H9 (cell line): ENCODE data around the gene TCERG1L. TPM values are rescaled to one million over a fixed set of nuclear protein-coding genes. Genes with fewer than 3 reads are reported as not detected.

Experiments used
- DNase-seq: peaks from one replicate; pipeline ENCODE4 v3.0.0-alpha.2; 2017
- H2AFZ ChIP-seq: one replicate; pipeline ENCODE4 v1.6.1; 2013; ENCODE audit warnings: mild to moderate bottlenecking, low read length, control low read depth, moderate library complexity
- H2AK5ac ChIP-seq: 2 replicates; pipeline ENCODE4 v1.6.1; 2013; ENCODE audit warnings: low read length, control low read depth, mixed read lengths; ENCODE audit not compliant: insufficient read length
- H2BK120ac ChIP-seq: one replicate; pipeline ENCODE4 v1.6.1; 2013; ENCODE audit warnings: low read depth, mild to moderate bottlenecking, low read length, control low read depth, inconsistent platforms; ENCODE audit not compliant: poor library complexity, severe bottlenecking
- H2BK12ac ChIP-seq: 2 replicates; pipeline ENCODE4 v1.6.1; 2013; ENCODE audit warnings: low read length, control low read depth, mixed read lengths, low read depth; ENCODE audit not compliant: insufficient read length
- H2BK15ac ChIP-seq: 2 replicates; pipeline ENCODE4 v1.6.1; 2013; ENCODE audit warnings: low read depth, low read length, control low read depth
- H2BK20ac ChIP-seq: one replicate; pipeline ENCODE4 v1.6.1; 2013; ENCODE audit warnings: low read depth, mild to moderate bottlenecking, low read length, control low read depth, inconsistent platforms; ENCODE audit not compliant: poor library complexity, severe bottlenecking
- H2BK5ac ChIP-seq: 2 replicates; pipeline ENCODE4 v1.6.1; 2013; ENCODE audit warnings: low read length, control low read depth, mixed read lengths; ENCODE audit not compliant: insufficient read length
- H3K14ac ChIP-seq: 2 replicates; pipeline ENCODE4 v1.6.1; 2013; ENCODE audit warnings: low read length, control low read depth; ENCODE audit not compliant: insufficient read depth
- H3K18ac ChIP-seq: 2 replicates; pipeline ENCODE4 v1.6.1; 2013; ENCODE audit warnings: low read depth, mild to moderate bottlenecking, mixed read lengths, low read length, control low read depth; ENCODE audit not compliant: insufficient read length
- H3K23ac ChIP-seq: 2 replicates; pipeline ENCODE4 v1.6.1; 2013; ENCODE audit warnings: low read length, control low read depth, mixed read lengths, low read depth; ENCODE audit not compliant: insufficient read length
- H3K23me2 ChIP-seq: 2 replicates; pipeline ENCODE4 v1.6.1; 2013; ENCODE audit warnings: low read depth, mild to moderate bottlenecking, mixed read lengths, low read length, control low read depth; ENCODE audit not compliant: insufficient read length, poor library complexity, severe bottlenecking
- H3K27ac ChIP-seq: 2 replicates; pipeline ENCODE4 v1.5.1; 2013; ENCODE audit warnings: low read length, control low read depth, mixed read lengths, low read depth; ENCODE audit not compliant: insufficient read length
- H3K27me3 ChIP-seq: 2 replicates; pipeline ENCODE4 v1.6.1; 2013; ENCODE audit warnings: low read length, control low read depth, inconsistent platforms; ENCODE audit not compliant: insufficient read depth
- H3K4ac ChIP-seq: 2 replicates; pipeline ENCODE4 v1.6.1; 2013; ENCODE audit warnings: low read depth, mild to moderate bottlenecking, control low read depth, inconsistent platforms, low read length, moderate library complexity
- H3K4me1 ChIP-seq: 2 replicates; pipeline ENCODE4 v1.6.1; 2013; ENCODE audit warnings: low read length, control low read depth, inconsistent platforms; ENCODE audit not compliant: insufficient read depth
- H3K4me2 ChIP-seq: 2 replicates; pipeline ENCODE4 v1.6.1; 2013; ENCODE audit warnings: low read length, control low read depth, mixed read lengths; ENCODE audit not compliant: insufficient read length, insufficient read depth
- H3K56ac ChIP-seq: 2 replicates; pipeline ENCODE4 v1.6.1; 2013; ENCODE audit warnings: low read depth, mild to moderate bottlenecking, mixed read lengths, low read length, control low read depth; ENCODE audit not compliant: insufficient read length
- H3K79me1 ChIP-seq: 2 replicates; pipeline ENCODE4 v1.6.1; 2013; ENCODE audit warnings: low read depth, mild to moderate bottlenecking, moderate library complexity, low read length, control low read depth, inconsistent platforms; ENCODE audit not compliant: insufficient read depth, poor library complexity, severe bottlenecking
- H3K79me2 ChIP-seq: 2 replicates; pipeline ENCODE4 v1.6.1; 2013; ENCODE audit warnings: low read length, control low read depth, inconsistent platforms; ENCODE audit not compliant: insufficient read depth
- H3K9ac ChIP-seq: 2 replicates; pipeline ENCODE4 v1.6.1; 2013; ENCODE audit warnings: low read length, control low read depth, mixed read lengths; ENCODE audit not compliant: insufficient read length; ENCODE audit errors: extremely low read depth
- H3K9me3 ChIP-seq: one replicate; pipeline ENCODE4 v1.6.1; 2013; ENCODE audit warnings: low read depth, low read length, inconsistent platforms; ENCODE audit not compliant: control insufficient read depth
- H3T11ph ChIP-seq: one replicate; pipeline ENCODE4 v1.6.1; 2013; ENCODE audit warnings: mild to moderate bottlenecking, low read length, control low read depth, inconsistent platforms
- H4K20me1 ChIP-seq: one replicate; pipeline ENCODE4 v1.6.1; 2013; ENCODE audit not compliant: control insufficient read depth, insufficient read length, insufficient read depth
- H4K5ac ChIP-seq: 2 replicates; pipeline ENCODE4 v1.6.1; 2013; ENCODE audit warnings: low read depth, mild to moderate bottlenecking, mixed read lengths, low read length, control low read depth; ENCODE audit not compliant: insufficient read length
- H4K8ac ChIP-seq: replicated peaks from 2 replicates; pipeline ENCODE4 v1.6.1; 2013; ENCODE audit warnings: low read length, control low read depth, mixed read lengths, low read depth; ENCODE audit not compliant: insufficient read length
- H4K91ac ChIP-seq: 2 replicates; pipeline ENCODE4 v1.6.1; 2013; ENCODE audit warnings: low read depth, mild to moderate bottlenecking, moderate library complexity, mixed read lengths, low read length, control low read depth; ENCODE audit not compliant: insufficient read length
- H3K27ac Mint-ChIP-seq, 3 experiments: 2 replicates in 2 of 3; 3 replicates in 1 of 3; pipeline ENCODE4 v1.8.0; 2020 to 2021; ENCODE audit warnings: mixed read lengths in 3 of 3, mild to moderate bottlenecking in 1 of 3, moderate library complexity in 1 of 3
- H3K27me3 Mint-ChIP-seq: 2 replicates; pipeline ENCODE4 v1.8.0; 2021; ENCODE audit warnings: low read depth, mild to moderate bottlenecking, moderate library complexity, mixed read lengths
- H3K36me3 Mint-ChIP-seq, 3 experiments: 2 replicates in 2 of 3; 3 replicates in 1 of 3; pipeline ENCODE4 v1.8.0; 2020 to 2021; ENCODE audit warnings: low read depth in 3 of 3, mixed read lengths in 3 of 3; ENCODE audit not compliant: insufficient read depth in 1 of 3
- H3K4me1 Mint-ChIP-seq, 2 experiments: 2 replicates each; pipeline ENCODE4 v1.8.0; 2020; ENCODE audit warnings: mixed read lengths in 2 of 2
- H3K4me3 Mint-ChIP-seq, 2 experiments: 2 replicates in 1 of 2; 3 replicates in 1 of 2; pipeline ENCODE4 v1.8.0; 2020 to 2021; ENCODE audit warnings: mild to moderate bottlenecking in 2 of 2, mixed read lengths in 2 of 2, moderate library complexity in 1 of 2
- H3K9me3 Mint-ChIP-seq, 2 experiments: 2 replicates in 1 of 2; 3 replicates in 1 of 2; pipeline ENCODE4 v1.8.0; 2020; ENCODE audit warnings: mild to moderate bottlenecking in 2 of 2, mixed read lengths in 2 of 2, moderate library complexity in 1 of 2
- WGBS: extraction: QIAGEN DNeasy Blood & Tissue Kit; methylation state at CpG from one replicate; pipeline ENCODE4 v1.1.7; 2013; ENCODE audit warnings: missing lambda C conversion rate, low lambda C conversion rate, mixed read lengths; ENCODE audit not compliant: insufficient read length; ENCODE audit errors: extremely low coverage; 5-methylcytosine and 5-hydroxymethylcytosine counted together
- total RNA-seq: library from RNA; stranded (reverse); gene quantifications from 2 replicates; pipeline ENCODE4 v1.2.1, GENCODE V29; 2021
- TF ChIP-seq, protein P1 (sequence below): fragments of 200-600 bp; sonication (generic); conservative IDR thresholded peaks from 3 replicates; pipeline ENCODE4 v1.8.0; 2021; ENCODE audit warnings: antibody characterized with exemption, mild to moderate bottlenecking

The TCERG1L gene
- total RNA-seq, 1 experiment from 2014 or later = 3.3 TPM

- H2BK120ac ChIP-seq = no peak overlapping the region
- Mint-ChIP-seq H3K4me3 (no peak overlapping the region), H3K27ac (peak overlapping the region in 1 of 3 experiments; percentile 35; a peak in 1 of 7 replicates), H3K36me3 (peaks cover 7 to 15% (median 10%) of the 10 kb centered on the region in 3 experiments; a peak in 6 of 7 replicates), H3K27me3 (no peaks in the 10 kb centered on the region; the same call in 1 of the 2 replicates), H3K9me3 (peaks cover 8% of the 10 kb centered on the region in 2 experiments; a peak in 4 of 5 replicates), H3K4me1 (no peaks in the 10 kb centered on the region)
- H3K27me3 ChIP-seq = no peaks in the 10 kb centered on the region
- H2BK5ac ChIP-seq = no peak overlapping the region
- H3K14ac ChIP-seq = no peak overlapping the region
- H3K79me1 ChIP-seq = no peaks in the 10 kb centered on the region
- H3K4ac ChIP-seq = no peak overlapping the region
- no peak overlapping the region for H2AFZ ChIP-seq
- DNase-seq = no peak
- no CpG with 5 or more reads among the region's 9 CpGs for WGBS
- TF ChIP-seq, protein P1, sequence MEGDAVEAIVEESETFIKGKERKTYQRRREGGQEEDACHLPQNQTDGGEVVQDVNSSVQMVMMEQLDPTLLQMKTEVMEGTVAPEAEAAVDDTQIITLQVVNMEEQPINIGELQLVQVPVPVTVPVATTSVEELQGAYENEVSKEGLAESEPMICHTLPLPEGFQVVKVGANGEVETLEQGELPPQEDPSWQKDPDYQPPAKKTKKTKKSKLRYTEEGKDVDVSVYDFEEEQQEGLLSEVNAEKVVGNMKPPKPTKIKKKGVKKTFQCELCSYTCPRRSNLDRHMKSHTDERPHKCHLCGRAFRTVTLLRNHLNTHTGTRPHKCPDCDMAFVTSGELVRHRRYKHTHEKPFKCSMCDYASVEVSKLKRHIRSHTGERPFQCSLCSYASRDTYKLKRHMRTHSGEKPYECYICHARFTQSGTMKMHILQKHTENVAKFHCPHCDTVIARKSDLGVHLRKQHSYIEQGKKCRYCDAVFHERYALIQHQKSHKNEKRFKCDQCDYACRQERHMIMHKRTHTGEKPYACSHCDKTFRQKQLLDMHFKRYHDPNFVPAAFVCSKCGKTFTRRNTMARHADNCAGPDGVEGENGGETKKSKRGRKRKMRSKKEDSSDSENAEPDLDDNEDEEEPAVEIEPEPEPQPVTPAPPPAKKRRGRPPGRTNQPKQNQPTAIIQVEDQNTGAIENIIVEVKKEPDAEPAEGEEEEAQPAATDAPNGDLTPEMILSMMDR = no peak
- H2BK20ac ChIP-seq = no peak overlapping the region
- H3T11ph ChIP-seq = no peak overlapping the region
- no peaks in the 10 kb centered on the region for H3K9me3 ChIP-seq
- H4K5ac ChIP-seq = no peak overlapping the region
- no peak overlapping the region for H3K4me2 ChIP-seq
- no peak overlapping the region for H4K8ac ChIP-seq
- no peak overlapping the region for H3K9ac ChIP-seq
- H3K23ac ChIP-seq = no peak overlapping the region
- H2BK15ac ChIP-seq = no peak overlapping the region
- H3K18ac ChIP-seq = no peak overlapping the region
- H2BK12ac ChIP-seq = no peak overlapping the region
- no peak overlapping the region for H3K27ac ChIP-seq
- no peaks in the 10 kb centered on the region for H3K79me2 ChIP-seq
- no peak overlapping the region for H2AK5ac ChIP-seq
- peaks cover 3% of the 10 kb centered on the region for H3K23me2 ChIP-seq
- no peaks in the 10 kb centered on the region for H3K4me1 ChIP-seq
- H4K20me1 ChIP-seq = no peaks in the 10 kb centered on the region
- H4K91ac ChIP-seq = no peak overlapping the region
- H3K56ac ChIP-seq = no peak overlapping the region
These were observed 203.6 kb downstream of the TCERG1L start for GRCh38 chr10:131107970-131108369.
